ENCODE data around the gene SPINT3. TPM values are rescaled to one million over a fixed set of nuclear protein-coding genes. Genes with fewer than 3 reads are reported as not detected.
"Not testable (repeated sequence)": the region's sequence is repeated elsewhere in the genome, so short reads cannot be mapped to it uniquely, and the experiment has no call there.

SPINT3 gene
- polyA plus RNA-seq, 2 donors, result not detected

DNA sequence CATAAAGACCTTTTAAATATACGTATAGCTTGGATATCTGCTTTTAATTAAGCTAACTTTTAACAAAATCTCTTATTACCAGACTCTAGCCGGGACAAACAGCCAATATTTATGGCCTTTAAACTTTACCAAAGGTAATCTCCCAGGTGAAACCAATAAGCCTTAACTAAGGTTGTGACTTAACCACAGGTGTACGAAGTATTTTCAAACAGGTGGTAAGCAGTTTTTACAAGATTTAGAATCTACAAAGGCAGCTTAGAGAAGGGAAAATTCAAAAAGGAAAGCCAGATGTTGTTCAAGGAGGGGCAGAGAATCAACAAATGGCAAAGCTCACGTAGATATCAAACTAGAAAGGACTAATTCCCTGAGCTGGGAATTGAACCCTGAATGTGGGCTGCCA, 30.0 kb downstream of the SPINT3 start:
- Histone ChIP-seq H3K4me3 (ENCODE audit: low read depth in 1 of 2, low read length in 2 of 2) (no peak overlapping the region), H3K36me3 (ENCODE audit: control insufficient read depth in 2 of 2, insufficient read depth in 2 of 2, low read length in 1 of 2) (no peaks in the 10 kb centered on the region), H3K27ac (ENCODE audit: low read depth in 2 of 2, low read length in 1 of 2) (no peak overlapping the region), H3K27me3 (ENCODE audit: control insufficient read depth in 1 of 2, insufficient read depth in 2 of 2, low read length in 2 of 2) (peaks cover 0 to 8% of the 10 kb centered on the region in 2 donors), H3K4me1 (ENCODE audit: control insufficient read depth in 2 of 2, insufficient read depth in 2 of 2, low read length in 1 of 2) (no peaks in the 10 kb centered on the region), H3K9me3 (ENCODE audit: control insufficient read depth in 2 of 2, insufficient read depth in 1 of 2, low read depth in 1 of 2, low read length in 1 of 2) (no peaks in the 10 kb centered on the region)
- WGBS, 2 donors, result 68 to 84% methylated on average over 4 of the region's 4 CpGs

GRCh38 chr20:45484676-45485075, 30.7 kb downstream of the SPINT3 start:
- no peaks in the 10 kb centered on the region for H3K4me1 ChIP-seq (ENCODE audit: control insufficient read depth in 2 of 2, insufficient read depth in 2 of 2, low read length in 1 of 2)
- peaks cover 0 to 8% of the 10 kb centered on the region in 2 donors for H3K27me3 ChIP-seq (ENCODE audit: control insufficient read depth in 1 of 2, insufficient read depth in 2 of 2, low read length in 2 of 2)
- H3K9me3 ChIP-seq (ENCODE audit: control insufficient read depth in 2 of 2, insufficient read depth in 1 of 2, low read depth in 1 of 2, low read length in 1 of 2), result no peaks in the 10 kb centered on the region
- 51 to 55% methylated on average over 6 of the region's 6 CpGs for WGBS, 2 donors
- no peaks in the 10 kb centered on the region for H3K36me3 ChIP-seq (ENCODE audit: control insufficient read depth in 2 of 2, insufficient read depth in 2 of 2, low read length in 1 of 2)
- H3K27ac ChIP-seq (ENCODE audit: low read depth in 2 of 2, low read length in 1 of 2), result no peak overlapping the region
- no peak overlapping the region for H3K4me3 ChIP-seq (ENCODE audit: low read depth in 1 of 2, low read length in 2 of 2)

DNA sequence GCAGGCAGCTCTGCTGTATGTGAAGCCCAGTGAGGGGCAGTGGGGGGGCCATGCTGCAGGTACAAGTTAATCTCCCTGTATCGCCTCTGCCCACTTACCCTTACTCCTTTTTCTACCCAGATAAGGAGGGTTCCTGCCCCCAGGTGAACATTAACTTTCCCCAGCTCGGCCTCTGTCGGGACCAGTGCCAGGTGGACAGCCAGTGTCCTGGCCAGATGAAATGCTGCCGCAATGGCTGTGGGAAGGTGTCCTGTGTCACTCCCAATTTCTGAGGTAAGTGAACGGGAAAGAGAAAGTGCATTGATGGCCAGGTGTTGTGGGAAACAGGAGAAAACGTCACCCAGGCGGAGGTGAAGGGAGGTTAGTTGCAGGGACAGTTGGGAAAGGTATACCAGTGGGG, 35.6 kb downstream of the SPINT3 start:
- Histone ChIP-seq H3K4me1 (ENCODE audit: control insufficient read depth in 2 of 2, insufficient read depth in 2 of 2, low read length in 1 of 2) (no peaks in the 10 kb centered on the region), H3K36me3 (ENCODE audit: control insufficient read depth in 2 of 2, insufficient read depth in 2 of 2, low read length in 1 of 2) (no peaks in the 10 kb centered on the region), H3K9me3 (ENCODE audit: control insufficient read depth in 2 of 2, insufficient read depth in 1 of 2, low read depth in 1 of 2, low read length in 1 of 2) (no peaks in the 10 kb centered on the region), H3K4me3 (ENCODE audit: low read depth in 1 of 2, low read length in 2 of 2) (no peak overlapping the region), H3K27ac (ENCODE audit: low read depth in 2 of 2, low read length in 1 of 2) (no peak overlapping the region), H3K27me3 (ENCODE audit: control insufficient read depth in 1 of 2, insufficient read depth in 2 of 2, low read length in 2 of 2) (peaks cover 0 to 3% of the 10 kb centered on the region in 2 donors)
- WGBS, 2 donors, result 71 to 91% methylated on average over 7 of the region's 7 CpGs

- not testable (repeated sequence) for H3K27me3 ChIP-seq (ENCODE audit: control insufficient read depth in 1 of 2, insufficient read depth in 2 of 2, low read length in 2 of 2); H3K27ac ChIP-seq (ENCODE audit: low read depth in 2 of 2, low read length in 1 of 2); H3K36me3 ChIP-seq (ENCODE audit: control insufficient read depth in 2 of 2, insufficient read depth in 2 of 2, low read length in 1 of 2); H3K4me3 ChIP-seq (ENCODE audit: low read depth in 1 of 2, low read length in 2 of 2); H3K9me3 ChIP-seq (ENCODE audit: control insufficient read depth in 2 of 2, insufficient read depth in 1 of 2, low read depth in 1 of 2, low read length in 1 of 2); H3K4me1 ChIP-seq (ENCODE audit: control insufficient read depth in 2 of 2, insufficient read depth in 2 of 2, low read length in 1 of 2)
- WGBS, 2 donors, result 76 to 80% methylated on average over 7 of the region's 7 CpGs
These were observed 37.8 kb downstream of the SPINT3 start for GRCh38 chr20:45477530-45478148.

DNA sequence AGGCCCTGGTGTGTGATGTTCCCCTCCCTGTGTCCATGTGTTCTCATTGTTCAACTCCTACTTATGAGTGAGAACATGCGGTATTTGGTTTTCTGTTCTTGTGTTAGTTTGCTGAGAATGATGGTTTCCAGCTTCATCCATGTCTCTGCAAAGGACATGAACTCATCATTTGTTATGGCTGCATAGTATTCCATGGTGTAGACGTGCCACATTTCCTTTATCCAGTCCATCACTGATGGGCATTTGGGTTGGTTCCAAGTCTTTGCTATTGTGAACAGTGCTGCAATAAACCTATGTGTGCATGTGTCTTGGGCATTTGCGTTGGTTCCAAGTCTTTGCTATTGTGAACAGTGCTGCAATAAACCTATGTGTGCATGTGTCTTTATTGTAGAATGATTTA, 43.1 kb downstream of the SPINT3 start:
- not testable (repeated sequence) for H3K27me3 ChIP-seq (ENCODE audit: control insufficient read depth in 1 of 2, insufficient read depth in 2 of 2, low read length in 2 of 2); H3K4me3 ChIP-seq (ENCODE audit: low read depth in 1 of 2, low read length in 2 of 2); H3K9me3 ChIP-seq (ENCODE audit: control insufficient read depth in 2 of 2, insufficient read depth in 1 of 2, low read depth in 1 of 2, low read length in 1 of 2); H3K27ac ChIP-seq (ENCODE audit: low read depth in 2 of 2, low read length in 1 of 2); H3K4me1 ChIP-seq (ENCODE audit: control insufficient read depth in 2 of 2, insufficient read depth in 2 of 2, low read length in 1 of 2); H3K36me3 ChIP-seq (ENCODE audit: control insufficient read depth in 2 of 2, insufficient read depth in 2 of 2, low read length in 1 of 2)
- WGBS, 2 donors, result 64 to 65% methylated on average over 3 of the region's 3 CpGs

DNA sequence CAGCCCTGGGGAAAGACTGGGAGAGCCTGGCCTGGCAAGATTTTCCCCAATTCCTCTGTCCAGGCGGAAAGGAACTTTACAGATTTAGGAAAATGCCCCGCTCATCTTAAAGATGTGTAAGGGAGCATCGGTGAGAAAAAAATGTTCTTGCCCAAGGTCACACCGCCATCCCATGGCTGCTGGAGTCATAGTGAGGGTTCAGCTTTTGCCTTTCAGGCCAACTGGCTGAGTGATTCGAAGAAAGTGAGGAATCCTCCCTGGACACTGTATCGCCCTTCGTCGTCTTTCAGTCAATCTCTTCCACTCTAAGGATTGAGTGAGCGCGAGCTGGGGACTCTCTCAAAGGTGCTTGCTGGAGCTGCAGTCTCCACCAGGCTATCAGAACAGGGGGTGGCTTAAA, 44.5 kb downstream of the SPINT3 start:
- H3K27me3 ChIP-seq (ENCODE audit: control insufficient read depth in 1 of 2, insufficient read depth in 2 of 2, low read length in 2 of 2), result peaks cover 2 to 5% of the 10 kb centered on the region in 2 donors
- WGBS, 2 donors, result 43 to 47% methylated on average over 10 of the region's 10 CpGs
- peak overlapping the region in 1 of 2 donors; percentile 39 for H3K4me3 ChIP-seq (ENCODE audit: low read depth in 1 of 2, low read length in 2 of 2)
- H3K9me3 ChIP-seq (ENCODE audit: control insufficient read depth in 2 of 2, insufficient read depth in 1 of 2, low read depth in 1 of 2, low read length in 1 of 2), result no peaks in the 10 kb centered on the region
- no peak overlapping the region for H3K27ac ChIP-seq (ENCODE audit: low read depth in 2 of 2, low read length in 1 of 2)
- no peaks in the 10 kb centered on the region for H3K36me3 ChIP-seq (ENCODE audit: control insufficient read depth in 2 of 2, insufficient read depth in 2 of 2, low read length in 1 of 2)
- H3K4me1 ChIP-seq (ENCODE audit: control insufficient read depth in 2 of 2, insufficient read depth in 2 of 2, low read length in 1 of 2), result peaks cover 0 to 9% of the 10 kb centered on the region in 2 donors

DNA sequence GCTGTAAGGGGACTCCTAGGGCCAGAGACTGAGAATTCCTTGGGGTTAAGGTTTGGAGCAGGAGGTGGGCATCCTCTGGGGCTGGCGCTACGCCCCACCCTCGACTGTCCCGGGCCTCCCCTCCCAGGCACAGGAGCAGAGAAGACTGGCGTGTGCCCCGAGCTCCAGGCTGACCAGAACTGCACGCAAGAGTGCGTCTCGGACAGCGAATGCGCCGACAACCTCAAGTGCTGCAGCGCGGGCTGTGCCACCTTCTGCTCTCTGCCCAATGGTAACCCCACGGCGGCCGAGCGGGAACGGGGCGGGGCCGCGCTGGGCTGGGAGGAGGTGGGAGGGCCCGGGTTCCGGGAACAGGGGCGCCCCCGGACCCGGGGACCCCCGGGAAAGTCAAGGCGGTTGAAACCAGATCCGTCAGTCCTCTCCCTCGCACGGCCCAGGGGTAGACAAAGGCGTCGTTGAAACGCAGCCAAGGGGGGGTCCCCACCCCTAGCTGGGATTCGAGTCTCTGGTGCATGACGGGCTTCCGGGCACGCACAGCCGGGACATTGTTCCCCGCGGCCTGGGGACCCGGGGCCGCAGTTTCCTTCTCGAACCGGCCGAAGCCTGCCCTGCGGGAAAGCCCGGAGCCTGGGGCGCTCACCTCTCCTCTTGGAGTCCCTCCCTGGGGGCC, 45.0 kb downstream of the SPINT3 start:
- Histone ChIP-seq H3K4me3 (ENCODE audit: low read depth in 1 of 2, low read length in 2 of 2) (peak overlapping the region; percentile 21 to 39), H3K27me3 (ENCODE audit: control insufficient read depth in 1 of 2, insufficient read depth in 2 of 2, low read length in 2 of 2) (peaks cover 2 to 5% of the 10 kb centered on the region in 2 donors), H3K36me3 (ENCODE audit: control insufficient read depth in 2 of 2, insufficient read depth in 2 of 2, low read length in 1 of 2) (no peaks in the 10 kb centered on the region), H3K4me1 (ENCODE audit: control insufficient read depth in 2 of 2, insufficient read depth in 2 of 2, low read length in 1 of 2) (peaks cover 0 to 9% of the 10 kb centered on the region in 2 donors), H3K9me3 (ENCODE audit: control insufficient read depth in 2 of 2, insufficient read depth in 1 of 2, low read depth in 1 of 2, low read length in 1 of 2) (no peaks in the 10 kb centered on the region), H3K27ac (ENCODE audit: low read depth in 2 of 2, low read length in 1 of 2) (no peak overlapping the region)
- 1% methylated on average over 46 to 50 of the region's 50 CpGs for WGBS, 2 donors

DNA sequence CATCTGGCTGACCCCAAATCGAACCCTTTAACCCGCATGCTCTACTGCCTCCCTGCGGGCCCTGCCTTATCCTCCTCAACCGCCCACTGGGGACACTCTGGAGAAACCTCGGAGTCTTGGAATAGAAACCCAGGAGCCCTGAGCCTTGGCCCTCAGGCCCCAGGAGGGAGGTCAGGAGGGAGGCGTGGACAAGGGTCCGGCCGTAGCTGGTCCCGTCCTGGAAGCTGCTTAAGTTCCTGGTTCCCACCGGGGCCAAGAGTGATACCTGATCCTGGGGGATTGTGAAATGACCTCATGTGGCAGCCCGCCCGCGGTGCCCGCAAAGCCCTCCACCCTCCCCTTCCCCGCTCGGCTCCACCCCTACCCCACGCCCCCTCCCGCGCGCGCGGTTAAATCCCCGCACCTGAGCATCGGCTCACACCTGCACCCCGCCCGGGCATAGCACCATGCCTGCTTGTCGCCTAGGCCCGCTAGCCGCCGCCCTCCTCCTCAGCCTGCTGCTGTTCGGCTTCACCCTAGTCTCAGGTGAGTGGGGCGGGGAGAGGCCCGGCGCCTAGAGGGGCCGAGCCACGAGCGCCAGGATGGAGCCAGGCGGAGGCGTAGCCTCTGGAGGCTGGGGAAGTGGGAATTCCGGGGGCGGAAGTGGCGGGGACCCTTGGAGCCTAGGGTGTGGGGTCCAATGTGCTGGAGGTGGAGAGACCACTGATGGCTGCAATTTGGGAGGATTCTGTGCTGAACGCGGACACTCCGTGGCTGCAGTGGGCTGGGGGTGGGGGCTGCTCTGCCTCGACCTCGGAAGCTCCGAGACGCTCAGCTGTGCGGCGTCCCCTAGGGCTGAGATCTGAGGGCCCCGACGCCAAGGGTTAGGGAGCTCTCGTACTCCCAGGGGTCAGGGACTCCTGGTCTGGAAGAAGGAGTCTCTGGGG, 45.8 kb downstream of the SPINT3 start, which contains the start of gene WFDC2:
WFDC2 (plus strand) TSS at position 418 of the 926 bp plus-strand sequence; CDS start at position 447, 29 bp downstream.
- no peaks in the 10 kb centered on the region for H3K9me3 ChIP-seq (ENCODE audit: control insufficient read depth in 2 of 2, insufficient read depth in 1 of 2, low read depth in 1 of 2, low read length in 1 of 2)
- peak within 1 kb of the TSS; percentile 21 to 39 for H3K4me3 ChIP-seq (ENCODE audit: low read depth in 1 of 2, low read length in 2 of 2)
- no peaks in the 10 kb centered on the region for H3K36me3 ChIP-seq (ENCODE audit: control insufficient read depth in 2 of 2, insufficient read depth in 2 of 2, low read length in 1 of 2)
- no peak within 1 kb of the TSS for H3K27ac ChIP-seq (ENCODE audit: low read depth in 2 of 2, low read length in 1 of 2)
- peaks cover 0 to 9% of the 10 kb centered on the region in 2 donors for H3K4me1 ChIP-seq (ENCODE audit: control insufficient read depth in 2 of 2, insufficient read depth in 2 of 2, low read length in 1 of 2)
- H3K27me3 ChIP-seq (ENCODE audit: control insufficient read depth in 1 of 2, insufficient read depth in 2 of 2, low read length in 2 of 2), result peaks cover 2 to 5% of the 10 kb centered on the region in 2 donors
- 8 to 10% methylated on average over 41 to 54 of the region's 54 CpGs for WGBS, 2 donors

DNA sequence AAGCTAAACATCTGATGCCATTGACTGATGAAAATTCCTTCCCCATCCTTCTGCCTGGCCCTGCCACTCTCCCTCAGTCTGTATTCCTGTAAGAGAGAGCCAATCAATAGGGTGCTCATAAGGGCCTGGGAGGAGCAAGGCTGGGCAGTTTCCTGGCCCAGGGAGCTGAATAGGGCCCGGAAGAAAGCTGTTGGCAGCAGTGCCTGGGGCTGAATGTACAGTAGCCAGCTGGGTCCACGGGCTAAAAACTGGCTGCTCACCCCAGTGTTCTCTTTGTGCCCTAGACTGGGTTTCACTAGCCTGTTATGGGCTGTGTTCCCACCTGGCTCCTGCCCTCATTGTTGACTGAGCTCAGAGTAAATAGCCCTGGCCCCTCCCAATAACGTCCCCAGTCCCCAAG, 47.6 kb downstream of the SPINT3 start:
- Histone ChIP-seq H3K36me3 (ENCODE audit: control insufficient read depth in 2 of 2, insufficient read depth in 2 of 2, low read length in 1 of 2) (no peaks in the 10 kb centered on the region), H3K4me1 (ENCODE audit: control insufficient read depth in 2 of 2, insufficient read depth in 2 of 2, low read length in 1 of 2) (peaks cover 0 to 9% of the 10 kb centered on the region in 2 donors), H3K9me3 (ENCODE audit: control insufficient read depth in 2 of 2, insufficient read depth in 1 of 2, low read depth in 1 of 2, low read length in 1 of 2) (no peaks in the 10 kb centered on the region), H3K27ac (ENCODE audit: low read depth in 2 of 2, low read length in 1 of 2) (no peak overlapping the region), H3K27me3 (ENCODE audit: control insufficient read depth in 1 of 2, insufficient read depth in 2 of 2, low read length in 2 of 2) (peaks cover 2 to 5% of the 10 kb centered on the region in 2 donors), H3K4me3 (ENCODE audit: low read depth in 1 of 2, low read length in 2 of 2) (no peak overlapping the region)
- WGBS, 2 donors, result 36 to 45% methylated on average over 3 of the region's 3 CpGs

Measured in esophagus (tissue), 2 donors.